Suprapubic skin (tissue), 4 donors: ENCODE measurements around the gene ERICH2. TPM values are rescaled to one million over a fixed set of nuclear protein-coding genes. Genes with fewer than 3 reads are reported as not detected.

Experiments used
- DNase-seq, 2 donors: peaks; one replicate each; pipeline ENCODE4 v3.0.0-alpha.2; 2019; ENCODE audit warnings: low spot score in 2 of 2
- H3K27ac ChIP-seq: fragments of 200-600 bp; sonication (generic); one replicate; pipeline ENCODE4 v1.5.1; 2019
- H3K27me3 ChIP-seq: fragments of 200-600 bp; sonication (generic); one replicate; pipeline ENCODE4 v1.5.1; 2019
- H3K36me3 ChIP-seq: fragments of 200-600 bp; sonication (generic); one replicate; pipeline ENCODE4 v1.5.1; 2019
- H3K4me1 ChIP-seq: fragments of 200-600 bp; sonication (generic); one replicate; pipeline ENCODE4 v1.5.1; 2019
- H3K4me3 ChIP-seq: fragments of 200-600 bp; sonication (generic); one replicate; pipeline ENCODE4 v1.5.1; 2019; ENCODE audit warnings: mild to moderate bottlenecking
- H3K9me3 ChIP-seq: fragments of 200-600 bp; sonication (generic); one replicate; pipeline ENCODE4 v1.5.1; 2019
- EP300 ChIP-seq: sonication (generic); formaldehyde crosslinking; IDR thresholded peaks from one replicate; pipeline ENCODE4 v1.6.1; 2017; ENCODE audit warnings: antibody characterized with exemption
- POLR2A ChIP-seq, 2 donors: fragments of 450-650 bp; IDR thresholded peaks; one replicate each; pipeline ENCODE4 v1.6.1; 2017; ENCODE audit warnings: antibody characterized with exemption in 2 of 2, mild to moderate bottlenecking in 2 of 2, moderate library complexity in 2 of 2
- POLR2AphosphoS5 ChIP-seq, 3 donors: sonication (generic); formaldehyde crosslinking; IDR thresholded peaks; one replicate each; pipeline ENCODE4 v1.6.1; 2017; ENCODE audit warnings: antibody characterized with exemption in 3 of 3
- WGBS: methylation state at CpG from one replicate; pipeline ENCODE4 v1.1.5; 2018; 5-methylcytosine and 5-hydroxymethylcytosine counted together
- total RNA-seq, 4 donors: library from RNA; depleted of rRNA; stranded (reverse); fragments of >200 nt; gene quantifications; one replicate each; pipeline ENCODE4 v1.1.0, GENCODE V29; 2016
- TF ChIP-seq, protein P1 (sequence below), 2 donors: fragments of 200-600 bp in 1 of 2; fragments of 450-650 bp in 1 of 2; sonication (generic) in 1 of 2; IDR thresholded peaks; one replicate each; pipeline ENCODE4 v1.5.1; 2016 to 2019; ENCODE audit warnings: antibody characterized with exemption in 2 of 2, mild to moderate bottlenecking in 1 of 2, moderate library complexity in 1 of 2

The ERICH2 gene
- total RNA-seq, 4 donors from 2014 or later, result not detected

DNA sequence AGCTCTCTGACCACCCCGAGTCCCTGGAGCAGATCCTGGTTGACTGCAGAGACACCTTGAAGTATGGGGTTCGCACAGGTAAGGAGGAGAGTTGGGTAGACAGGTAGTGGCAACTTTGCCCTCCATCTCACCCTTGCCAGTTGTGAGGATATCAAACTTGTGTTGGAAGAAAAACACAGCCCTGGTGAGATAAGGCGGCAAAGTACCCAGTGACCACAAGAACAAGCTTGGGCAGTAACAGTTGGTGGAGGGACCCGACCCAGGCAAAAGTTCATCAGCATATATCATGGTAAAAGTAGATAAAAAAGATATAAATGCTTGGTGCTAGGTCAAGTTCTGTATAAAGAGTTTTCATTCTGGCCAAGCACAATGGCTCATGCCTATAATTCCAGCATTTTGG lies 60.9 kb downstream of the ERICH2 start:
- TF ChIP-seq, protein P1, sequence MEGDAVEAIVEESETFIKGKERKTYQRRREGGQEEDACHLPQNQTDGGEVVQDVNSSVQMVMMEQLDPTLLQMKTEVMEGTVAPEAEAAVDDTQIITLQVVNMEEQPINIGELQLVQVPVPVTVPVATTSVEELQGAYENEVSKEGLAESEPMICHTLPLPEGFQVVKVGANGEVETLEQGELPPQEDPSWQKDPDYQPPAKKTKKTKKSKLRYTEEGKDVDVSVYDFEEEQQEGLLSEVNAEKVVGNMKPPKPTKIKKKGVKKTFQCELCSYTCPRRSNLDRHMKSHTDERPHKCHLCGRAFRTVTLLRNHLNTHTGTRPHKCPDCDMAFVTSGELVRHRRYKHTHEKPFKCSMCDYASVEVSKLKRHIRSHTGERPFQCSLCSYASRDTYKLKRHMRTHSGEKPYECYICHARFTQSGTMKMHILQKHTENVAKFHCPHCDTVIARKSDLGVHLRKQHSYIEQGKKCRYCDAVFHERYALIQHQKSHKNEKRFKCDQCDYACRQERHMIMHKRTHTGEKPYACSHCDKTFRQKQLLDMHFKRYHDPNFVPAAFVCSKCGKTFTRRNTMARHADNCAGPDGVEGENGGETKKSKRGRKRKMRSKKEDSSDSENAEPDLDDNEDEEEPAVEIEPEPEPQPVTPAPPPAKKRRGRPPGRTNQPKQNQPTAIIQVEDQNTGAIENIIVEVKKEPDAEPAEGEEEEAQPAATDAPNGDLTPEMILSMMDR (IDR thresholded peaks at IDR 0.05), result no peak
- no peak for TF ChIP-seq EP300
- TF ChIP-seq POLR2AphosphoS5 (IDR thresholded peaks at IDR 0.05), result no peak
- no peak for TF ChIP-seq POLR2A (IDR thresholded peaks at IDR 0.05)
- WGBS, result 95% methylated on average over 3 of the region's 4 CpGs

DNA sequence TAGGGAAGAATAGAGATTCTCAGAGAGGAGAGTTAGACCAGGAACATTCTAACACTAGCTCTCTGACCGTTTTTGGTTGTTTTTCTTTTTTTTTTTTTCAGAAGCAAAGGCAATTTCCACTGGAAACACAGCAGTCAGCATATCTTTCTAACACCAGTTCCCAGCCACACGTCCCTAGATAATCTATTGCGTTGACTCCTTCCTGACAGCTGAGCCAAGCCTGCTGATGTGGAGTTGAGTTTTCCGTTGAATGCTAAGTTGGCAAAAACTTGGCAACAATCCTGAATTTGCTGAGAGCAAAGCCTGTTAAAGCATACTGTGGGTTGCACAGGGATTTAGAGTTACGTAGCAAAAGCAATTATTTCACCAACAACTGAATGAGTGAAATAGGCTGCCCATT lies 65.8 kb downstream of the ERICH2 start:
- no peaks in the 10 kb centered on the region for H3K9me3 ChIP-seq
- H3K36me3 ChIP-seq, result no peaks in the 10 kb centered on the region
- H3K4me3 ChIP-seq, result no peak overlapping the region
- TF ChIP-seq EP300, result no peak
- TF ChIP-seq POLR2AphosphoS5 (IDR thresholded peaks at IDR 0.05), result no peak
- TF ChIP-seq, protein P1 (IDR thresholded peaks at IDR 0.05), result no peak
- no peak for TF ChIP-seq POLR2A (IDR thresholded peaks at IDR 0.05)
- H3K4me1 ChIP-seq, result no peaks in the 10 kb centered on the region
- no peak overlapping the region for H3K27ac ChIP-seq
- DNase-seq, result no peak
- 56% methylated on average over 5 of the region's 5 CpGs for WGBS
- peaks cover 3% of the 10 kb centered on the region for H3K27me3 ChIP-seq

More for the DNA sequence above, 60.9 kb downstream of the ERICH2 start:
- DNase-seq, result no peak
- Histone ChIP-seq H3K4me1 (no peaks in the 10 kb centered on the region), H3K4me3 (no peak overlapping the region), H3K9me3 (no peaks in the 10 kb centered on the region), H3K36me3 (no peaks in the 10 kb centered on the region), H3K27me3 (peaks cover 37% of the 10 kb centered on the region), H3K27ac (no peak overlapping the region)

DNA sequence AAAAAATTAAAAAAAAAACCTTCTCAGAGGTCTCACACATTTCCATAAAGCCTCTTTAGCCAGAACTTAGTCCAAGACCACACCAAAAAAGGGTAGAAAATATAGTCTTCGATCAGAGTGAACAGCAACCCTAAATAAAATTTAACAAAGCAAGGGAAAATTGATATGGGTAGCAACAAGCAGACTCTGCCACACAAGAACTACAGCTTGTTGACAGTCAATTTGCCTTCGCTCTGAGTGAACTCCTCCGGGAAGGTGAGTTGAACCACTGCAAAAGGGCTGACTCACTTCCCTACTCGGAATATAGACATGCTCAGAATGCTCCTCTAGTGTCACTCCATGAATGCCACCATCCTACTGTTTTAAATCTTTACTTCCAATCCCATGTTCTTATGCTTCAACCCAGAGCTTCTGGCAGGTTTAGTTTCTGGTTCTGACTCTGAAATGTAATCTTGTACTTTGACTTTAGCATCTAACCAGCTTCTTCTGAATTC lies 70.6 kb downstream of the ERICH2 start:
- no peaks in the 10 kb centered on the region for H3K36me3 ChIP-seq
- H3K4me1 ChIP-seq, result no peaks in the 10 kb centered on the region
- H3K27me3 ChIP-seq, result peaks cover 7% of the 10 kb centered on the region
- no peak overlapping the region for H3K4me3 ChIP-seq
- no peaks in the 10 kb centered on the region for H3K9me3 ChIP-seq
- no peak for TF ChIP-seq POLR2AphosphoS5 (IDR thresholded peaks at IDR 0.05)
- no peak for TF ChIP-seq EP300
- TF ChIP-seq, protein P1 (IDR thresholded peaks at IDR 0.05), result no peak
- TF ChIP-seq POLR2A (IDR thresholded peaks at IDR 0.05), result no peak
- 83% methylated on average over 4 of the region's 4 CpGs for WGBS
- H3K27ac ChIP-seq, result no peak overlapping the region
- DNase-seq, result no peak

DNA sequence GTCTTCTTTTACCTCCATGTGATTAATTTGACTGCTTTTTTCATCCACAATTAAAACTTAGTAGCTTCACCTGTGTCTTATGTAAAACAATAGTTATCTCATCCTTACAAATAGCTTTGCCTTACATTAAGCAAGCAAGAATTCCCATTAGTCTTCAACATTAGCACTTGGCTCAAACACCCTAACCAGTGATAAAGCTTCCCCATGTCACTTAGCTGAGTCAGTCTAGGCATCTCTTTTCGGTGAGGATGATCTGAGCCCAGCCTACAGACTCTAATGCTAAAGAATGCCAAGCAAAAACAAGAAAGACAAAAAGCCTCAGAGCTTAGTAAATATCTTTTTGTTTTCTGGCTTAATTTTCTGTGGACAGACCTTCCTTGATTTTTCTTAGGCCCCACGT lies 72.6 kb downstream of the ERICH2 start:
- Histone ChIP-seq H3K9me3 (no peaks in the 10 kb centered on the region), H3K4me3 (no peak overlapping the region), H3K27ac (no peak overlapping the region), H3K36me3 (no peaks in the 10 kb centered on the region), H3K27me3 (peaks cover 7% of the 10 kb centered on the region), H3K4me1 (no peaks in the 10 kb centered on the region)
- DNase-seq, result no peak
- TF ChIP-seq, protein P1 (IDR thresholded peaks at IDR 0.05), result no peak
- TF ChIP-seq POLR2A (IDR thresholded peaks at IDR 0.05) (no peak), POLR2AphosphoS5 (IDR thresholded peaks at IDR 0.05) (no peak), EP300 (no peak)
- 86% methylated on average over 2 of the region's 2 CpGs for WGBS

DNA sequence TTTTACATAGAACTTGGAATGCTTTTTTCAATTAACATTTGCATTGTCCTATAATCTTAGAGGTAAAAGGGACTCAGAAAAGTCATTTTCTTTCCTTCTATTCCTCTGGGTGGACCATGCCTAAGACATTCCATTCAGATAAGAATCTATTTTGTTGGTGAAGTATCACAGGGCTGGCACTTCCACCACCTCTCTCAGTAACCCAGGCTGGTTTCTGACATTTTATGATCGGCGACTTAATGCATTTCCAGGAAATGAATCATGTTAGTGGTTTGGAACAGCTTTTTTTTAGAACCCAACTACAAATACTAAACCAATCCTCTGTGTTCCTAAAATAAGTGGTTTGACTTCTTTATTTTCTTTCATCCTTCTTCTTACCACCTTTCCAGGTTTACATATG lies 73.5 kb downstream of the ERICH2 start:
- no peaks in the 10 kb centered on the region for H3K9me3 ChIP-seq
- DNase-seq, result no peak
- no peaks in the 10 kb centered on the region for H3K36me3 ChIP-seq
- H3K27ac ChIP-seq, result no peak overlapping the region
- peaks cover 7% of the 10 kb centered on the region for H3K27me3 ChIP-seq
- TF ChIP-seq, protein P1 (IDR thresholded peaks at IDR 0.05), result no peak
- TF ChIP-seq EP300 (no peak), POLR2A (IDR thresholded peaks at IDR 0.05) (no peak), POLR2AphosphoS5 (IDR thresholded peaks at IDR 0.05) (no peak)
- WGBS, result 35% methylated on average over 2 of the region's 2 CpGs
- no peaks in the 10 kb centered on the region for H3K4me1 ChIP-seq
- H3K4me3 ChIP-seq, result no peak overlapping the region
